Stimulated activated CD4-positive, alpha-beta T cell treated with anti-CD3 and anti-CD28 coated beads, Interleukin-2, amount 100 ng/mL, for 48 hours (primary cell): Measurements from ENCODE around the gene CDKL1.
"Not testable (repeated sequence)": the region's sequence is repeated elsewhere in the genome, so short reads cannot be mapped to it uniquely, and the experiment has no call there.

ENCODE experiments used
- DNase-seq, 2 donors: peaks; one replicate each; pipeline ENCODE4 v3.0.0-alpha.2; 2020

The CDKL1 gene

GRCh38 chr14:50383618-50384225 is 13.0 kb downstream of the CDKL1 start:
- DNase-seq = no peak

- DNase-seq = no peak
Measured at GRCh38 chr14:50381823-50382287, 14.8 kb downstream of the CDKL1 start.

GRCh38 chr14:50381008-50381407 is 15.7 kb downstream of the CDKL1 start:
- DNase-seq = no peak

GRCh38 chr14:50380455-50380854 is 16.2 kb downstream of the CDKL1 start:
- no peak for DNase-seq

- DNase-seq = no peak
Measured at GRCh38 chr14:50379563-50379962, 17.1 kb downstream of the CDKL1 start.

GRCh38 chr14:50377550-50378085 is 19.1 kb downstream of the CDKL1 start:
- DNase-seq = no peak

GRCh38 chr14:50375760-50376159 is 20.9 kb downstream of the CDKL1 start:
- no peak for DNase-seq

- DNase-seq = no peak
Measured at GRCh38 chr14:50373959-50374358, 22.7 kb downstream of the CDKL1 start.

- DNase-seq = no peak
Measured at GRCh38 chr14:50371546-50371945, 25.1 kb downstream of the CDKL1 start.

- DNase-seq = no peak
Measured at GRCh38 chr14:50366589-50366988, 30.1 kb downstream of the CDKL1 start.

- no peak for DNase-seq
Measured at GRCh38 chr14:50366115-50366514, 30.6 kb downstream of the CDKL1 start.

GRCh38 chr14:50365572-50365971 is 31.1 kb downstream of the CDKL1 start:
- DNase-seq = not testable (repeated sequence)

GRCh38 chr14:50364792-50365191 is 31.9 kb downstream of the CDKL1 start:
- no peak for DNase-seq

GRCh38 chr14:50363714-50364111 is 33.0 kb downstream of the CDKL1 start:
- DNase-seq = peak; percentile 11 to 17

- DNase-seq = peak; percentile 13 to 15
Measured at GRCh38 chr14:50362764-50363713, 33.6 kb downstream of the CDKL1 start.

GRCh38 chr14:50361473-50362403 is 34.9 kb downstream of the CDKL1 start:
- DNase-seq = not testable (repeated sequence)

GRCh38 chr14:50360851-50361250 is 35.8 kb downstream of the CDKL1 start:
- no peak for DNase-seq

GRCh38 chr14:50360093-50360492 is 36.6 kb downstream of the CDKL1 start:
- DNase-seq = no peak

- DNase-seq = no peak
Measured at GRCh38 chr14:50359631-50360030, 37.0 kb downstream of the CDKL1 start.

GRCh38 chr14:50357753-50358395 is 38.8 kb downstream of the CDKL1 start:
- no peak for DNase-seq

GRCh38 chr14:50357124-50357523 is 39.6 kb downstream of the CDKL1 start:
- DNase-seq = no peak

GRCh38 chr14:50356283-50356682 is 40.4 kb downstream of the CDKL1 start:
- not testable (repeated sequence) for DNase-seq
